PFSK-1 (cell line): ENCODE measurements around the gene RYR1.

Experiments used
- FOXP2 ChIP-seq: optimal IDR thresholded peaks from 2 replicates; pipeline ENCODE3; 2011; ENCODE audit warnings: borderline replicate concordance, control low read depth, inconsistent platforms; ENCODE audit not compliant: insufficient read depth; ENCODE audit errors: extremely low read length, extremely low read depth
- POLR2AphosphoS5 ChIP-seq: IDR thresholded peaks from 2 replicates; pipeline ENCODE4 v1.6.1; 2012; ENCODE audit warnings: low read depth, mild to moderate bottlenecking, control low read depth, low read length, moderate library complexity
- SIN3A ChIP-seq: IDR thresholded peaks from 2 replicates; pipeline ENCODE4 v1.6.1; 2012; ENCODE audit warnings: mild to moderate bottlenecking, low read length, moderate library complexity, borderline replicate concordance; ENCODE audit not compliant: insufficient read depth
- TAF1 ChIP-seq: IDR thresholded peaks from 2 replicates; pipeline ENCODE4 v1.6.1; 2012; ENCODE audit warnings: low read length, control low read depth, borderline replicate concordance; ENCODE audit not compliant: insufficient read depth
- TF ChIP-seq, protein P1 (sequence below), 2 experiments: IDR thresholded peaks; 2 replicates each; pipeline versions ENCODE4 v1.6.1 to v1.8.0; 2011 to 2012; ENCODE audit warnings: low read depth in 2 of 2, low read length in 2 of 2, control low read depth in 1 of 2, inconsistent platforms in 1 of 2, mild to moderate bottlenecking in 1 of 2, moderate library complexity in 1 of 2; ENCODE audit not compliant: insufficient read depth in 1 of 2

DNA sequence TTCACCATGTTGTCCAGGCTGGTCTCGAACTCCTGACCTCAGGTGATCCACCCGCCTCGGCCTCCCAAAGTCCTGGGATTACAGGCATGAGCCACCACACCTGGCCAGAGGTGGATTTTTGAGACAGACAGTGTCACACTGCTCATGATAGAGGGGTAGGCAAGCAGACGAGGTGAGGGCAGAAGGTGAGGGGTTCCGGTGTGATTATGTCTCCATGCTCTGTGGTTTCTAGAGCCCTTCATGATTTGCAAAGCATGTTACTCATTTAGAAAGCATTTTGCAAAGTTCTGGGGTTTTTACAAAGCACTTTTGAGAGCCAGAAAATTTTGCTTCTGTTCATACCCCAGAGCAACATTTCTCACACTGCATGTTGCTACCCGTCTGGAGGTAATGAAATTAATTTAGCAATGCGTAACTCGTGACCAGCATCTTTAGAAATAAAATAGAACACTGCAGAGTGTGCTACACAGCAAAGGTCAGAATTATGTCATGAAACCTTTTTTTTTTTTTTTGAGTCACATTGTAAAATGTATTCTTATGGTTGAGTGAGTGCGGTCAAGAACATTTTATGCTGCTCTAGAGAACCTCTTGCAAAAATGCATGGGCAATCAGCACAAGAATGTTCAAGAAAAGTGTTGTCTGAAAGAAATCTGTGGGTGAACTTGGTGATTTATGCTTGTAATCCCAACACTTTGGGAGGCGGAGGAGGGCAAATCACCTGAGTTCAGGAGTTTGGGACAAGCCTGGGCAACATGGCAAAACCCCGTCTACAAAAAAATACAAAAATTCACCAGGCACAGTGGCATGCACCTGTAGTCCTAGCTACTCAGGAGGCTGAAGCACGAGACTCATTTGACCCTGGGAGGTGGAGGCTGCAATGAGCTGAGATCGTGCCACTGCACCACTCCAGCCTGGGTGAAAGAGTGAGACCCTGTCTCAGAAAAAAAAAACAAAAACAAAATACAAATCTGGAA, 126.2 kb downstream of the RYR1 start:
- no peak for TF ChIP-seq POLR2AphosphoS5
- TF ChIP-seq TAF1, result no peak
- no peak for TF ChIP-seq SIN3A
- TF ChIP-seq, protein P1, sequence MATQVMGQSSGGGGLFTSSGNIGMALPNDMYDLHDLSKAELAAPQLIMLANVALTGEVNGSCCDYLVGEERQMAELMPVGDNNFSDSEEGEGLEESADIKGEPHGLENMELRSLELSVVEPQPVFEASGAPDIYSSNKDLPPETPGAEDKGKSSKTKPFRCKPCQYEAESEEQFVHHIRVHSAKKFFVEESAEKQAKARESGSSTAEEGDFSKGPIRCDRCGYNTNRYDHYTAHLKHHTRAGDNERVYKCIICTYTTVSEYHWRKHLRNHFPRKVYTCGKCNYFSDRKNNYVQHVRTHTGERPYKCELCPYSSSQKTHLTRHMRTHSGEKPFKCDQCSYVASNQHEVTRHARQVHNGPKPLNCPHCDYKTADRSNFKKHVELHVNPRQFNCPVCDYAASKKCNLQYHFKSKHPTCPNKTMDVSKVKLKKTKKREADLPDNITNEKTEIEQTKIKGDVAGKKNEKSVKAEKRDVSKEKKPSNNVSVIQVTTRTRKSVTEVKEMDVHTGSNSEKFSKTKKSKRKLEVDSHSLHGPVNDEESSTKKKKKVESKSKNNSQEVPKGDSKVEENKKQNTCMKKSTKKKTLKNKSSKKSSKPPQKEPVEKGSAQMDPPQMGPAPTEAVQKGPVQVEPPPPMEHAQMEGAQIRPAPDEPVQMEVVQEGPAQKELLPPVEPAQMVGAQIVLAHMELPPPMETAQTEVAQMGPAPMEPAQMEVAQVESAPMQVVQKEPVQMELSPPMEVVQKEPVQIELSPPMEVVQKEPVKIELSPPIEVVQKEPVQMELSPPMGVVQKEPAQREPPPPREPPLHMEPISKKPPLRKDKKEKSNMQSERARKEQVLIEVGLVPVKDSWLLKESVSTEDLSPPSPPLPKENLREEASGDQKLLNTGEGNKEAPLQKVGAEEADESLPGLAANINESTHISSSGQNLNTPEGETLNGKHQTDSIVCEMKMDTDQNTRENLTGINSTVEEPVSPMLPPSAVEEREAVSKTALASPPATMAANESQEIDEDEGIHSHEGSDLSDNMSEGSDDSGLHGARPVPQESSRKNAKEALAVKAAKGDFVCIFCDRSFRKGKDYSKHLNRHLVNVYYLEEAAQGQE (IDR thresholded peaks at IDR 0.05; ENCODE audit: insufficient read depth in 1 of 2, low read depth in 2 of 2, low read length in 2 of 2), result no peak
- TF ChIP-seq FOXP2, result no peak
